ENCODE results near the gene MTMR6.

Gene MTMR6

GRCh38 chr13:25225970-25226369 is 61.3 kb downstream of the MTMR6 start:
- H3K27me3 ChIP-seq (ENCODE audit: insufficient read depth, low read length, poor library complexity, severe bottlenecking), result no peaks in the 10 kb centered on the region
- no peak for TF ChIP-seq EZH2phosphoT487 (IDR thresholded peaks at IDR 0.05; ENCODE audit: borderline replicate concordance)
- H3K9me2 ChIP-seq (replicated peaks; ENCODE audit: low read depth, low read length), result no peaks in the 10 kb centered on the region
- no peak overlapping the region for H2AFZ ChIP-seq (ENCODE audit: low read length)
- H3K9ac ChIP-seq (ENCODE audit: low read depth, low read length, poor library complexity, severe bottlenecking), result no peak overlapping the region
- H3K79me2 ChIP-seq (ENCODE audit: insufficient read depth, low read length), result no peaks in the 10 kb centered on the region
- H4K20me1 ChIP-seq (ENCODE audit: insufficient read depth, low read length, poor library complexity, severe bottlenecking), result no peaks in the 10 kb centered on the region
- no peak overlapping the region for H3K4me2 ChIP-seq (ENCODE audit: low read depth, low read length, poor library complexity, severe bottlenecking)
- no peaks in the 10 kb centered on the region for H3K9me3 ChIP-seq (ENCODE audit: insufficient read depth, low read depth, low read length)
- no peaks in the 10 kb centered on the region for H3K4me1 ChIP-seq (ENCODE audit: insufficient read depth, low read length, poor library complexity, severe bottlenecking)
- H3K36me3 ChIP-seq (ENCODE audit: insufficient read depth, low read length), result no peaks in the 10 kb centered on the region
- H3F3A ChIP-seq (ENCODE audit: low read depth), result no peaks in the 10 kb centered on the region
- H3K4me3 ChIP-seq (ENCODE audit: low read length, poor library complexity, severe bottlenecking), result no peak overlapping the region

DNA sequence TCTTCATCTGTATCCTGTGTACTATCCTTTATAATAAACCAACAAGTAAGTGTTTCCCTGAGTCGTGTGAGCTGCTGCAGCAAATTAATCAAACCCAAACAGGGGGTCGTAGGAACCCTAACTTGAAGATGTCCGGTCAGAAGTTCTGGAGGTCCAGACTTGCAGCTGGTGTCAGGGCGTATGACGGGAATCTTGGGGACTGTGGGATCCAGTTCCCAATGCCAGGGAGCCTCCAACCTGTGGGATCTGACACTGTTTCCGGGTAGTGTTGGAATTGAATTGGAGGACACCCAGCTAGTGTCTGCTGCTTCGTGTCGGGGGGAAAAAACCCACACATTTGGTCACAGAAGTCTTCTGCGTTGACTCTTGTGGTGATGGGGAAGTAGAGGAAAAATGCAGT is 63.1 kb downstream of the MTMR6 start:
- Histone ChIP-seq H3K9me3 (ENCODE audit: insufficient read depth, low read depth, low read length) (no peaks in the 10 kb centered on the region), H3K9ac (ENCODE audit: low read depth, low read length, poor library complexity, severe bottlenecking) (no peak overlapping the region), H3K9me2 (replicated peaks; ENCODE audit: low read depth, low read length) (no peaks in the 10 kb centered on the region), H4K20me1 (ENCODE audit: insufficient read depth, low read length, poor library complexity, severe bottlenecking) (no peaks in the 10 kb centered on the region), H3F3A (ENCODE audit: low read depth) (no peaks in the 10 kb centered on the region), H3K27me3 (ENCODE audit: insufficient read depth, low read length, poor library complexity, severe bottlenecking) (no peaks in the 10 kb centered on the region), H3K79me2 (ENCODE audit: insufficient read depth, low read length) (no peaks in the 10 kb centered on the region), H3K4me3 (ENCODE audit: low read length, poor library complexity, severe bottlenecking) (no peak overlapping the region), H3K4me2 (ENCODE audit: low read depth, low read length, poor library complexity, severe bottlenecking) (no peak overlapping the region), H2AFZ (ENCODE audit: low read length) (no peak overlapping the region), H3K36me3 (ENCODE audit: insufficient read depth, low read length) (no peaks in the 10 kb centered on the region), H3K4me1 (ENCODE audit: insufficient read depth, low read length, poor library complexity, severe bottlenecking) (no peaks in the 10 kb centered on the region)
- TF ChIP-seq EZH2phosphoT487 (IDR thresholded peaks at IDR 0.05; ENCODE audit: borderline replicate concordance), result no peak
- TF ChIP-seq, protein P1, sequence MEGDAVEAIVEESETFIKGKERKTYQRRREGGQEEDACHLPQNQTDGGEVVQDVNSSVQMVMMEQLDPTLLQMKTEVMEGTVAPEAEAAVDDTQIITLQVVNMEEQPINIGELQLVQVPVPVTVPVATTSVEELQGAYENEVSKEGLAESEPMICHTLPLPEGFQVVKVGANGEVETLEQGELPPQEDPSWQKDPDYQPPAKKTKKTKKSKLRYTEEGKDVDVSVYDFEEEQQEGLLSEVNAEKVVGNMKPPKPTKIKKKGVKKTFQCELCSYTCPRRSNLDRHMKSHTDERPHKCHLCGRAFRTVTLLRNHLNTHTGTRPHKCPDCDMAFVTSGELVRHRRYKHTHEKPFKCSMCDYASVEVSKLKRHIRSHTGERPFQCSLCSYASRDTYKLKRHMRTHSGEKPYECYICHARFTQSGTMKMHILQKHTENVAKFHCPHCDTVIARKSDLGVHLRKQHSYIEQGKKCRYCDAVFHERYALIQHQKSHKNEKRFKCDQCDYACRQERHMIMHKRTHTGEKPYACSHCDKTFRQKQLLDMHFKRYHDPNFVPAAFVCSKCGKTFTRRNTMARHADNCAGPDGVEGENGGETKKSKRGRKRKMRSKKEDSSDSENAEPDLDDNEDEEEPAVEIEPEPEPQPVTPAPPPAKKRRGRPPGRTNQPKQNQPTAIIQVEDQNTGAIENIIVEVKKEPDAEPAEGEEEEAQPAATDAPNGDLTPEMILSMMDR (conservative IDR thresholded peaks at IDR 0.05; ENCODE audit: low read length), result no peak

GRCh38 chr13:25222740-25223139 is 64.5 kb downstream of the MTMR6 start:
- H3K4me1 ChIP-seq (ENCODE audit: insufficient read depth, low read length, poor library complexity, severe bottlenecking), result no peaks in the 10 kb centered on the region
- H3K4me2 ChIP-seq (ENCODE audit: low read depth, low read length, poor library complexity, severe bottlenecking), result no peak overlapping the region
- no peaks in the 10 kb centered on the region for H3K79me2 ChIP-seq (ENCODE audit: insufficient read depth, low read length)
- no peaks in the 10 kb centered on the region for H3F3A ChIP-seq (ENCODE audit: low read depth)
- no peaks in the 10 kb centered on the region for H4K20me1 ChIP-seq (ENCODE audit: insufficient read depth, low read length, poor library complexity, severe bottlenecking)
- H3K9me3 ChIP-seq (ENCODE audit: insufficient read depth, low read depth, low read length), result no peaks in the 10 kb centered on the region
- H3K9ac ChIP-seq (ENCODE audit: low read depth, low read length, poor library complexity, severe bottlenecking), result no peak overlapping the region
- TF ChIP-seq EZH2phosphoT487 (IDR thresholded peaks at IDR 0.05; ENCODE audit: borderline replicate concordance), result no peak
- TF ChIP-seq, protein P1 (conservative IDR thresholded peaks at IDR 0.05; ENCODE audit: low read length), result no peak
- no peak overlapping the region for H2AFZ ChIP-seq (ENCODE audit: low read length)
- no peak overlapping the region for H3K4me3 ChIP-seq (ENCODE audit: low read length, poor library complexity, severe bottlenecking)
- no peaks in the 10 kb centered on the region for H3K9me2 ChIP-seq (replicated peaks; ENCODE audit: low read depth, low read length)
- H3K36me3 ChIP-seq (ENCODE audit: insufficient read depth, low read length), result no peaks in the 10 kb centered on the region
- H3K27me3 ChIP-seq (ENCODE audit: insufficient read depth, low read length, poor library complexity, severe bottlenecking), result no peaks in the 10 kb centered on the region

GRCh38 chr13:25218019-25218418 is 69.3 kb downstream of the MTMR6 start:
- H3K9ac ChIP-seq (ENCODE audit: low read depth, low read length, poor library complexity, severe bottlenecking), result no peak overlapping the region
- TF ChIP-seq, protein P1 (conservative IDR thresholded peaks at IDR 0.05; ENCODE audit: low read length), result no peak
- no peak for TF ChIP-seq EZH2phosphoT487 (IDR thresholded peaks at IDR 0.05; ENCODE audit: borderline replicate concordance)
- no peaks in the 10 kb centered on the region for H3K27me3 ChIP-seq (ENCODE audit: insufficient read depth, low read length, poor library complexity, severe bottlenecking)
- no peaks in the 10 kb centered on the region for H3K9me2 ChIP-seq (replicated peaks; ENCODE audit: low read depth, low read length)
- H3K4me3 ChIP-seq (ENCODE audit: low read length, poor library complexity, severe bottlenecking), result no peak overlapping the region
- no peak overlapping the region for H2AFZ ChIP-seq (ENCODE audit: low read length)
- no peak overlapping the region for H3K4me2 ChIP-seq (ENCODE audit: low read depth, low read length, poor library complexity, severe bottlenecking)
- no peaks in the 10 kb centered on the region for H3K79me2 ChIP-seq (ENCODE audit: insufficient read depth, low read length)
- no peaks in the 10 kb centered on the region for H4K20me1 ChIP-seq (ENCODE audit: insufficient read depth, low read length, poor library complexity, severe bottlenecking)
- no peaks in the 10 kb centered on the region for H3K4me1 ChIP-seq (ENCODE audit: insufficient read depth, low read length, poor library complexity, severe bottlenecking)
- no peaks in the 10 kb centered on the region for H3K9me3 ChIP-seq (ENCODE audit: insufficient read depth, low read depth, low read length)
- H3F3A ChIP-seq (ENCODE audit: low read depth), result no peaks in the 10 kb centered on the region
- no peaks in the 10 kb centered on the region for H3K36me3 ChIP-seq (ENCODE audit: insufficient read depth, low read length)
